B cell (primary cell): ENCODE measurements around the gene TMOD4. TPM values are rescaled to one million over a fixed set of nuclear protein-coding genes. Genes with fewer than 3 reads are reported as not detected.

ENCODE experiments used
- ATAC-seq: fragments of 200-7000 bp; cut with Tn5 transposase; one replicate; pipeline ENCODE4 v1.10.0; 2021; ENCODE audit warnings: low read depth, mild to moderate bottlenecking, moderate number of reproducible peaks, moderate library complexity
- CTCF ChIA-PET: fragments of 350-600 bp; sonication (Branson Sonifier 250); formaldehyde crosslinking; loops from one replicate; lab custom pipeline; 2021; ENCODE audit warnings: antibody characterized with exemption, inconsistent platforms; lab: Charles Lee
- POLR2A ChIA-PET: fragments of 350-600 bp; sonication (Branson Sonifier 250); formaldehyde crosslinking; loops from one replicate; lab custom pipeline; 2021; ENCODE audit warnings: antibody characterized with exemption; lab: Charles Lee
- DNase-seq: peaks from one replicate; pipeline ENCODE4 v3.0.0; 2013
- H2AFZ ChIP-seq: 2 replicates; pipeline ENCODE4 v1.6.1; 2012; ENCODE audit warnings: mild to moderate bottlenecking, low read depth, low read length; ENCODE audit not compliant: insufficient read depth, poor library complexity, severe bottlenecking
- H3K27ac ChIP-seq, 2 donors: 1 replicate in 1 of 2; 2 replicates in 1 of 2; pipeline ENCODE4 v1.5.1; 2012 to 2013; ENCODE audit warnings: low read length in 2 of 2, mild to moderate bottlenecking in 2 of 2, moderate library complexity in 1 of 2
- H3K27me3 ChIP-seq, 4 experiments: fragments of 200-600 bp in 1 of 4; sonication (generic) in 1 of 4; replicated peaks in 1 of 4; 1 replicate in 2 of 4; 2 replicates in 2 of 4; pipeline versions ENCODE4 v1.6.1 to v1.7.0; 2013 to 2016; ENCODE audit warnings: low read length in 3 of 4, mild to moderate bottlenecking in 2 of 4, mixed read lengths in 1 of 4, moderate library complexity in 1 of 4; ENCODE audit not compliant: insufficient read depth in 4 of 4, control insufficient read depth in 3 of 4; ENCODE audit errors: control extremely low read depth in 1 of 4
- H3K36me3 ChIP-seq, 2 experiments: replicated peaks in 1 of 2; 1 replicate in 1 of 2; 2 replicates in 1 of 2; pipeline versions ENCODE4 v1.6.1 to v1.7.1; 2013; ENCODE audit warnings: low read length in 1 of 2; ENCODE audit not compliant: insufficient read depth in 2 of 2, control insufficient read depth in 1 of 2; ENCODE audit errors: control extremely low read depth in 1 of 2, extremely low read depth in 1 of 2
- H3K4me1 ChIP-seq, 2 donors: fragments of 200-600 bp in 1 of 2; sonication (generic) in 1 of 2; 1 replicate in 1 of 2; 2 replicates in 1 of 2; pipeline versions ENCODE4 v1.5.1 to v1.6.1; 2013 to 2017; ENCODE audit warnings: low read length in 2 of 2; ENCODE audit not compliant: control insufficient read depth in 2 of 2, insufficient read depth in 2 of 2
- H3K4me2 ChIP-seq: replicated peaks from 2 replicates; pipeline ENCODE3; 2012; ENCODE audit warnings: mild to moderate bottlenecking, low read depth, low read length; ENCODE audit not compliant: poor library complexity, severe bottlenecking
- H3K4me3 ChIP-seq, 5 experiments: fragments of 200-600 bp in 1 of 5; sonication (generic) in 1 of 5; 1 replicate in 3 of 5; 2 replicates in 2 of 5; pipeline versions ENCODE4 v1.5.1 to v1.7.0; 2011 to 2016; ENCODE audit warnings: low read length in 4 of 5, mild to moderate bottlenecking in 4 of 5, low read depth in 2 of 5, control low read depth in 1 of 5, moderate library complexity in 1 of 5; ENCODE audit not compliant: insufficient read depth in 1 of 5; ENCODE audit errors: control extremely low read depth in 1 of 5, extremely low read depth in 1 of 5
- H3K79me2 ChIP-seq: fragments of 200-600 bp; sonication (generic); one replicate; pipeline ENCODE4 v1.6.0; 2016; ENCODE audit warnings: low read length; ENCODE audit not compliant: control insufficient read depth, insufficient read depth
- H3K9ac ChIP-seq: fragments of 200-600 bp; sonication (generic); 2 replicates; pipeline ENCODE4 v1.6.1; 2017; ENCODE audit warnings: mild to moderate bottlenecking, low read length, moderate library complexity
- H3K9me3 ChIP-seq, 3 donors: one replicate each; pipeline versions ENCODE4 v1.6.1 to v1.7.1; 2013; ENCODE audit warnings: low read length in 2 of 3; ENCODE audit not compliant: control insufficient read depth in 2 of 3, insufficient read depth in 1 of 3; ENCODE audit errors: control extremely low read depth in 1 of 3
- H4K20me1 ChIP-seq: 2 replicates; pipeline ENCODE4 v1.6.0; 2012; ENCODE audit warnings: mild to moderate bottlenecking, low read length; ENCODE audit not compliant: insufficient read depth, control insufficient read depth, poor library complexity, severe bottlenecking
- H3K27ac Mint-ChIP-seq: one replicate; pipeline ENCODE4 v1.8.0; 2021; ENCODE audit warnings: mixed read lengths
- H3K27me3 Mint-ChIP-seq: one replicate; pipeline ENCODE4 v1.8.0; 2021; ENCODE audit warnings: mixed read lengths
- H3K4me1 Mint-ChIP-seq: one replicate; pipeline ENCODE4 v1.8.0; 2021; ENCODE audit warnings: mixed read lengths
- H3K4me3 Mint-ChIP-seq: one replicate; pipeline ENCODE4 v1.8.0; 2021; ENCODE audit warnings: mixed read lengths
- H3K9me3 Mint-ChIP-seq: one replicate; pipeline ENCODE4 v1.8.0; 2022; ENCODE audit warnings: mixed read lengths; ENCODE audit not compliant: insufficient read depth
- EZH2 ChIP-seq: IDR thresholded peaks from 2 replicates; pipeline ENCODE4 v1.6.1; 2012; ENCODE audit warnings: borderline replicate concordance, low read depth, mild to moderate bottlenecking, moderate library complexity, low read length; ENCODE audit not compliant: insufficient read depth, poor library complexity, severe bottlenecking
- WGBS: methylation state at CpG from one replicate; pipeline ENCODE4 v1.1.5; 2013; ENCODE audit warnings: missing lambda C conversion rate; ENCODE audit not compliant: insufficient coverage; 5-methylcytosine and 5-hydroxymethylcytosine counted together
- intact Hi-C: fragments of 100-400 bp; cut with micrococcal nuclease; formaldehyde crosslinking; loops from one replicate; pipeline ENCODE4 v1.10.0; 2022
- polyA plus RNA-seq: library from polyadenylated mRNA; depleted of rRNA; stranded (reverse); fragments of >200 nt; gene quantifications from 2 replicates; pipeline ENCODE4 v1.2.3, GENCODE V29; 2012
- total RNA-seq, 2 donors: library from RNA; stranded (reverse); fragments of 120-200 nt in 1 of 2; gene quantifications; 1 replicate in 1 of 2; 2 replicates in 1 of 2; pipeline versions ENCODE4 v1.2.3 to v1.2.4, GENCODE V29; 2013 to 2022
- TF ChIP-seq, protein P1 (sequence below): fragments of 200-600 bp; IDR thresholded peaks from one replicate; pipeline ENCODE4 v1.8.0; 2022; ENCODE audit warnings: antibody characterized with exemption, mild to moderate bottlenecking

The TMOD4 gene
- total and polyA plus RNA-seq, 2 donors (not counting 1 experiment from before 2014, with no cell fraction given), result 1.7 to 3.5 TPM

- ATAC-seq, result no peak
- peaks cover 1 to 26% of the 10 kb centered on the region in 2 experiments for H3K36me3 ChIP-seq
- 91% methylated on average over 22 of the region's 22 CpGs for WGBS
- no peaks in the 10 kb centered on the region for H3K9me3 ChIP-seq
- DNase-seq, result no peak
- TF ChIP-seq, protein P1, sequence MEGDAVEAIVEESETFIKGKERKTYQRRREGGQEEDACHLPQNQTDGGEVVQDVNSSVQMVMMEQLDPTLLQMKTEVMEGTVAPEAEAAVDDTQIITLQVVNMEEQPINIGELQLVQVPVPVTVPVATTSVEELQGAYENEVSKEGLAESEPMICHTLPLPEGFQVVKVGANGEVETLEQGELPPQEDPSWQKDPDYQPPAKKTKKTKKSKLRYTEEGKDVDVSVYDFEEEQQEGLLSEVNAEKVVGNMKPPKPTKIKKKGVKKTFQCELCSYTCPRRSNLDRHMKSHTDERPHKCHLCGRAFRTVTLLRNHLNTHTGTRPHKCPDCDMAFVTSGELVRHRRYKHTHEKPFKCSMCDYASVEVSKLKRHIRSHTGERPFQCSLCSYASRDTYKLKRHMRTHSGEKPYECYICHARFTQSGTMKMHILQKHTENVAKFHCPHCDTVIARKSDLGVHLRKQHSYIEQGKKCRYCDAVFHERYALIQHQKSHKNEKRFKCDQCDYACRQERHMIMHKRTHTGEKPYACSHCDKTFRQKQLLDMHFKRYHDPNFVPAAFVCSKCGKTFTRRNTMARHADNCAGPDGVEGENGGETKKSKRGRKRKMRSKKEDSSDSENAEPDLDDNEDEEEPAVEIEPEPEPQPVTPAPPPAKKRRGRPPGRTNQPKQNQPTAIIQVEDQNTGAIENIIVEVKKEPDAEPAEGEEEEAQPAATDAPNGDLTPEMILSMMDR, result no peak
- no peak for TF ChIP-seq EZH2
- H2AFZ ChIP-seq, result no peak overlapping the region
- H3K4me3 ChIP-seq, result no peak overlapping the region
- no peaks in the 10 kb centered on the region for H3K27me3 ChIP-seq
- H3K79me2 ChIP-seq, result peaks cover 42% of the 10 kb centered on the region
- intact Hi-C loops, result no loop called here
- Mint-ChIP-seq H3K27ac (peak overlapping the region; percentile 97), H3K4me3 (peak overlapping the region; percentile 99), H3K4me1 (peaks cover 47% of the 10 kb centered on the region), H3K9me3 (no peaks in the 10 kb centered on the region), H3K27me3 (no peaks in the 10 kb centered on the region)
- ChIA-PET POLR2A (interaction anchor here (0.6 kb wide), 1 partner anchor 33 kb away, joined by 4 read pairs; no protein-coding TSS in a partner anchor), CTCF (interaction anchor here (1.5 to 9.6 kb wide), 5 partner anchors 9 to 134 kb away, joined by 4 to 227 read pairs (median 12); partner anchors contain the start of gene GABPB2)
- peak overlapping the region; percentile 4 for H3K9ac ChIP-seq
- peak overlapping the region in 1 of 2 donors; percentile 79 for H3K27ac ChIP-seq
- H4K20me1 ChIP-seq, result peaks cover 10% of the 10 kb centered on the region
- peak overlapping the region; percentile 86 for H3K4me2 ChIP-seq
- peaks cover 30 to 38% of the 10 kb centered on the region in 2 donors for H3K4me1 ChIP-seq
Observed at GRCh38 chr1:151158751-151159251, 17.0 kb downstream of the TMOD4 start.

GRCh38 chr1:151158326-151158725 lies 17.5 kb downstream of the TMOD4 start:
- Mint-ChIP-seq H3K9me3 (no peaks in the 10 kb centered on the region), H3K4me3 (peak overlapping the region; percentile 99), H3K27ac (peak overlapping the region; percentile 97), H3K4me1 (peaks cover 47% of the 10 kb centered on the region), H3K27me3 (no peaks in the 10 kb centered on the region)
- H3K27me3 ChIP-seq, result no peaks in the 10 kb centered on the region
- WGBS, result 38% methylated on average over 4 of the region's 5 CpGs
- DNase-seq (no peak), ATAC-seq (no peak)
- no peak overlapping the region for H2AFZ ChIP-seq
- ChIA-PET CTCF (interaction anchor here (0.7 to 9.6 kb wide), 8 partner anchors 9 to 286 kb away, joined by 3 to 227 read pairs (median 10); partner anchors contain the start of genes GABPB2 and TMOD4), POLR2A (interaction anchor here (0.6 kb wide), 1 partner anchor 33 kb away, joined by 4 read pairs; no protein-coding TSS in a partner anchor)
- H3K9ac ChIP-seq, result peak overlapping the region; percentile 11
- peaks cover 30 to 38% of the 10 kb centered on the region in 2 donors for H3K4me1 ChIP-seq
- peak overlapping the region; percentile 86 for H3K4me2 ChIP-seq
- TF ChIP-seq EZH2, result no peak
- no peaks in the 10 kb centered on the region for H3K9me3 ChIP-seq
- peak overlapping the region; percentile 7 to 79 for H3K27ac ChIP-seq
- peak overlapping the region in 4 of 5 experiments; percentile 8 to 98 (median 22) for H3K4me3 ChIP-seq
- intact Hi-C loops, result no loop called here
- peaks cover 1 to 26% of the 10 kb centered on the region in 2 experiments for H3K36me3 ChIP-seq
- H4K20me1 ChIP-seq, result peaks cover 10% of the 10 kb centered on the region
- H3K79me2 ChIP-seq, result peaks cover 42% of the 10 kb centered on the region
